Dedifferentiated amniotic fluid mesenchymal stem cell (primary cell): ENCODE measurements around the gene DGKB.

ENCODE experiments used
- DNase-seq: peaks from one replicate; pipeline ENCODE4 v3.0.0-alpha.2; 2016; ENCODE audit errors: extremely low spot score

Gene DGKB

GRCh38 chr7:14124716-14125115 is 777.8 kb downstream of the DGKB start:
- DNase-seq, result no peak

GRCh38 chr7:14123923-14124322 is 778.6 kb downstream of the DGKB start:
- no peak for DNase-seq

GRCh38 chr7:14115701-14116100 is 786.9 kb downstream of the DGKB start:
- DNase-seq, result no peak

GRCh38 chr7:14104861-14105260 is 797.7 kb downstream of the DGKB start:
- no peak for DNase-seq

- no peak for DNase-seq
These were observed 806.4 kb downstream of the DGKB start for GRCh38 chr7:14096159-14096558.

GRCh38 chr7:14095233-14095950 is 807.2 kb downstream of the DGKB start:
- no peak for DNase-seq
